HTR-8/SVneo (cell line): ENCODE data around the gene ISLR.

Source experiments
- DNase-seq: peaks from one replicate; pipeline ENCODE4 v3.0.0; 2011; ENCODE audit warnings: low spot score, mixed read lengths; ENCODE audit not compliant: insufficient read length
- FAIRE-seq: peaks from 2 replicates; lab custom pipeline; 2011; peaks lifted over from hg19 to GRCh38; lab: Jason Lieb, UNC

The ISLR gene

DNA sequence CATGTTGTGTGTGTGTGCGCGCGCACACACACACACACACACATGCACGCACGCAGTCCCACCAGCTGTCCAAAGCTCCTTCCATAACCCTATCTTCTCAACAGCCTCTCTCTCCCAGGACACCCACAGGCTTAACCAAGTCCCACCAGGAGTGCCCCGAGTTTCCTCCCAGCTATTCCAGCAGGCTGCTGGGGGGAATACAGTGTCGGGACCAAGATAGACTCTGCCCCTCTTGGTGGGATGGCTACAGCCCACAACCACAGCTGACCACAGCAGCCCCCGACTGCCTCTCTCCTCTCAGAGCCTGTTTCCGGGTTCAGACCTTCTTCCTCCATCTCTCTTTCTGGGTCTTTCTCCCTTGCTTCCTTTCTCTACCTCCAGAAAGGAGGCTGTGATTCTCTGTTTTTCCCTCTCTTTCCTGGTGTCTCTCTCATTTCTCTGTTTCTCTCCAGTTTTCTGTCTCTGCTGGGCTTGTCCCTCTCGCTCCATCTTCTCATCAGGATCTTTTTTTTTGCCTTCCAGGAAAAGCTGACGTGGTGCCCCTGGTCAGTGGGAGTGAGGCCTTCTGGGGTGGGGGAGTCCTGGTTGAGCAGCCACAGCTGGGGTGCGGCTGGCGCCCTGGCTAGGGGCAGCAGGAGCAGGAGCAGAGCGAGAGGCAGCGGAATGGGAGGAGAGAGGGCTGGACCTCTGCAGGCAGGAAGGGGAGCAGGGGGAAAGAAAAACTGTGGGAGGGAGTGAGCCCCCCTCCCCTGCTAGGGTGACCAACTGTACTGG, 3.3 kb upstream of the ISLR start:
- FAIRE-seq (no peak), DNase-seq (no peak)

DNA sequence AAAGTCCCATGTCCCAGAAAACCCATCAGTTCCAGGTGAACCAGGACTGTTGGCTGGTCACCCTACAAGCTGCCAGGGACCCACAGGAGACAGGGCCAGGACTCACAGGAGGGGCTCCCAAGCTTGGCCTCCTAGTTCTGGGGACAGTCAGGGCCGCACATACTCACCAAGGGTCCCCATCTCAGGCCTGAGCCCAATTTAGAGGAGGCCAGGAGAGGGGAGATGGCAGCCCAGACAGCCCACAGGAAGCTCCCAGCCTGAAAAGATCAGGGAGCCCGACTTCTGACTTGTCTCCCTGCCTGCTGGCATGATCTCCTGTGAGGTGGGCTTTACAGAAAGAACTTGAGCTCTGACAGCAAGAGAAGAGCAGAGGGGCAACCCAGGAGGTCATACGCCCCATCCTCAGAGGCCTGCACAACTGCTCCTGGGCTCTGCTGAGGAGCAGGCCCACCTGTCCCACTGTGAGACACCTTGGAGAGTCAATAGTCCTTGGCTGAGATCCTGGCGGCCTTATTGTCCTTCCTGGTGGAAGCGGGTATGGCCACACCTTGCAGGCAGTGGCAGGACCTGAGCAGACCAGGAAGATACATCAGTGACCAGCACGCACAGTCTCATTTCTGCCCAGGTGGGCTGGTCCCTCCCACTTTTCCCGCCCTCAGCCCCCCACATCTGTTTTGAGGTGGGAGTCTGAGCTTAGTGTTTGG, 2.5 kb upstream of the ISLR start:
- no peak for DNase-seq
- FAIRE-seq = no peak

DNA sequence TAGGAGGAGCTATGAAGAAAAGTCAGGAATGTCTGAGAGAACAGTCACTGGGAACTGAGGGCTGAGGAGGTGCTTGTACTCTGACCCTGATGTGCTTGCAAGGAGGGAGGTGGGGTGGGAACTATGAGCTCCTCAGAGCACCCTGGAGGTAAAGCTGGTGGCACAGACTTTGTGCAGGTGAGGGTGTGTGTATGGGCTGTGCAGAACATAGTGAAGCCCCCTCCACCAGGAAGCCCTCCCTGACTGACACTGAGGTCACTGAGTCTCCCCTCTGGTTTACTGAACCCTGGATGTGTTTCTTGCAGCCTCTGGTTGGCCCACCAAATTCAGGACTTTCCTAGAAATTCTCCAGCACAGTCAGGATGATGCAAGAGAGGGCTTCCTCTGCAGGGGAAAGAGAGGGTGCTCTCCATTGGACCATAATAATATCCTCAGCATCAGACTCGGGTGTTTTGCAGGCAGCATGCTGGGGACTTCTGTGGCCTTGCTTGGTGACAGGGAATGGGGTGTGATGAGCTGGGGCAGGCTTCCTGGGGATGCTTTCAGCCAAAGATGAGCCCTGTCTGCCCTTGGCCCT, 1.5 kb upstream of the ISLR start:
- FAIRE-seq (no peak), DNase-seq (no peak)

DNA sequence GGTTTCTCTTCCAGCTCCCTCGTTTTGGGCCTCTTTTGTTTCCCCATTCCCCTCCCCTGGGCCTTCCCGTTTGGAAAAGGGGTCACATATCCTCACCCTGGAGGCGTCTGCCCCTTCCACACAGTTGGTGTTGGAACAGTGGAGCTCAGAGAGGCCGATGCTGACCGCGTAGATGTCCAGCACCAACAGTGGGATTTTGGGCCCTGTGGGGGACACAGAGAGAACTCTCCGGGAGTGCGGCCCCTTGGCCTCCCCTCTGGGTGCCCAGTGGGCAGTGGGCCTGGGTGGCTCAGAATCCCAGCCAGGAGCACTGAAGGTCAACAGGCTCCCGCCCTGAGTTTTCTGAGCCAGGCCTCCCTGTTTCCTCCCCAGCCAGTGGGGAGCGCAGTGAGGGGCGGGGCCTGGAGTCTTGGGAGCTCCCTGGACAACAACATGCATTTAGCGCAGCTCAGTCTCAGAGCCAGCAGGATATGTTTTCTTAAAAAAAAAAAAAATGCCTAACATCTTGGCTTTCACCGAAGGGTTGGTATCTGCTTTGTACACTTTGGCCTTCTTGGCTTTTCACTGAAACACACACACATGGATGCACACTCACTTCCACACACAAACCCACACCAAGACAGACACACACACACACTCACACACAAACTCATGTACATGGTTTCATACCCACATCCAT, 670 bp upstream of the ISLR start:
- no peak for FAIRE-seq
- no peak for DNase-seq

DNA sequence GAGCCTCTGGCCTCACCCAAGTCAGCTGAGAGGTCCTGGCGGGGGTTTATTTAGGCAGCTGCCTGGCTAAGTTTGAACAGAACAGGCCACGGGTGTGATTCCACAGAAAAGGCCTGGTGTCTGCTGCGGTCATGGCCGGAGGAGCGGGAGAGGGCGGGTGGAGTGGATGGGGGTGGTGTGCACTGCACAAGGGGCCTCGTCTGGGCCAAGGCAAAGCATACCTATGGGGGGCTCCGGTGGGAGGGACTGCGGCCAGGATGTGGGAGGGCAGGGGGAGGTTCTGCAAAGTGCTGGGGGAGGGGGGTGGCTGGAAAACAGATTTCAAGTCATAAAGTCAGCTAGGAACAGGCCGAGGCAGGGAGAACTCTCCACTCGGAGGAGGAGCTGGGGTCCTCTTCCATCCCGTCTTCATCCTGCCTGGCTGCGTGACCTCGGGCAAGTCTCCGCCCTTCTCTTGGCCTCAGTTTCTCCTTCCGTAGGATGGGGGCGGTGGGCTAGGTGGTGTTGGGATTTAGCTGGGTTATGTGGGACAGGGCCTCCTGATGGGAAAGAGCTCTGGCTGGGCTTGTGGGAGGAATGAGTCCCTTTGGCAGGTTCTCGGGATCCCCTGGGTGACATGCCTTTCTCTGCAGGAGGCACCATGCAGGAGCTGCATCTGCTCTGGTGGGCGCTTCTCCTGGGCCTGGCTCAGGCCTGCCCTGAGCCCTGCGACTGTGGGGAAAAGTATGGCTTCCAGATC, 878 bp downstream of the ISLR start:
- no peak for FAIRE-seq
- no peak for DNase-seq

DNA sequence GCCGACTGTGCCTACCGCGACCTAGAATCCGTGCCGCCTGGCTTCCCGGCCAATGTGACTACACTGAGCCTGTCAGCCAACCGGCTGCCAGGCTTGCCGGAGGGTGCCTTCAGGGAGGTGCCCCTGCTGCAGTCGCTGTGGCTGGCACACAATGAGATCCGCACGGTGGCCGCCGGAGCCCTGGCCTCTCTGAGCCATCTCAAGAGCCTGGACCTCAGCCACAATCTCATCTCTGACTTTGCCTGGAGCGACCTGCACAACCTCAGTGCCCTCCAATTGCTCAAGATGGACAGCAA, 1.4 kb downstream of the ISLR start:
- DNase-seq (no peak), FAIRE-seq (no peak)

DNA sequence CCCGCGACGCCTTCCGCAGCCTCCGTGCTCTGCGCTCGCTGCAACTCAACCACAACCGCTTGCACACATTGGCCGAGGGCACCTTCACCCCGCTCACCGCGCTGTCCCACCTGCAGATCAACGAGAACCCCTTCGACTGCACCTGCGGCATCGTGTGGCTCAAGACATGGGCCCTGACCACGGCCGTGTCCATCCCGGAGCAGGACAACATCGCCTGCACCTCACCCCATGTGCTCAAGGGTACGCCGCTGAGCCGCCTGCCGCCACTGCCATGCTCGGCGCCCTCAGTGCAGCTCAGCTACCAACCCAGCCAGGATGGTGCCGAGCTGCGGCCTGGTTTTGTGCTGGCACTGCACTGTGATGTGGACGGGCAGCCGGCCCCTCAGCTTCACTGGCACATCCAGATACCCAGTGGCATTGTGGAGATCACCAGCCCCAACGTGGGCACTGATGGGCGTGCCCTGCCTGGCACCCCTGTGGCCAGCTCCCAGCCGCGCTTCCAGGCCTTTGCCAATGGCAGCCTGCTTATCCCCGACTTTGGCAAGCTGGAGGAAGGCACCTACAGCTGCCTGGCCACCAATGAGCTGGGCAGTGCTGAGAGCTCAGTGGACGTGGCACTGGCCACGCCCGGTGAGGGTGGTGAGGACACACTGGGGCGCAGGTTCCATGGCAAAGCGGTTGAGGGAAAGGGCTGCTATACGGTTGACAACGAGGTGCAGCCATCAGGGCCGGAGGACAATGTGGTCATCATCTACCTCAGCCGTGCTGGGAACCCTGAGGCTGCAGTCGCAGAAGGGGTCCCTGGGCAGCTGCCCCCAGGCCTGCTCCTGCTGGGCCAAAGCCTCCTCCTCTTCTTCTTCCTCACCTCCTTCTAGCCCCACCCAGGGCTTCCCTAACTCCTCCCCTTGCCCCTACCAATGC, 2.0 kb downstream of the ISLR start:
- DNase-seq (no peak), FAIRE-seq (no peak)

DNA sequence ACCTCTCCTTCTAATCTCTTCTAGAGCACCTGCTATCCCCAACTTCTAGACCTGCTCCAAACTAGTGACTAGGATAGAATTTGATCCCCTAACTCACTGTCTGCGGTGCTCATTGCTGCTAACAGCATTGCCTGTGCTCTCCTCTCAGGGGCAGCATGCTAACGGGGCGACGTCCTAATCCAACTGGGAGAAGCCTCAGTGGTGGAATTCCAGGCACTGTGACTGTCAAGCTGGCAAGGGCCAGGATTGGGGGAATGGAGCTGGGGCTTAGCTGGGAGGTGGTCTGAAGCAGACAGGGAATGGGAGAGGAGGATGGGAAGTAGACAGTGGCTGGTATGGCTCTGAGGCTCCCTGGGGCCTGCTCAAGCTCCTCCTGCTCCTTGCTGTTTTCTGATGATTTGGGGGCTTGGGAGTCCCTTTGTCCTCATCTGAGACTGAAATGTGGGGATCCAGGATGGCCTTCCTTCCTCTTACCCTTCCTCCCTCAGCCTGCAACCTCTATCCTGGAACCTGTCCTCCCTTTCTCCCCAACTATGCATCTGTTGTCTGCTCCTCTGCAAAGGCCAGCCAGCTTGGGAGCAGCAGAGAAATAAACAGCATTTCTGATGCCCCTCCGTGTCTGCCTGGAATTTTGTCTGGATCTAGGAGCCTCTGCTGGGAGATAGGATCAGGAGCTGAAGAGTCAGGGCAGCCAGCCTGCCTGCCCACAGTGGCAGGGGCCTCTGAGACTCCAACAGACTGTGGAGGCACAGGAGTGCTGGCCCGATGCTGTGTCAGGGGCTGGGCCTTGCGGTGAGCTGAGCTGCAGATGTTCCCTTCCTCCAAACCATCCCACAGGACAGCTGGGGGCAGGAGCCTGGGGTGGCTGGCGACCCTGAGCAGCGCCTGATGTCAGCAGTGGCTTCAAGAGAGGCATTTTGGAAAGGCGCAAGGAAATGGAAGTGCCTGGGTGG, 3.0 kb downstream of the ISLR start:
- DNase-seq = no peak
- FAIRE-seq = no peak

DNA sequence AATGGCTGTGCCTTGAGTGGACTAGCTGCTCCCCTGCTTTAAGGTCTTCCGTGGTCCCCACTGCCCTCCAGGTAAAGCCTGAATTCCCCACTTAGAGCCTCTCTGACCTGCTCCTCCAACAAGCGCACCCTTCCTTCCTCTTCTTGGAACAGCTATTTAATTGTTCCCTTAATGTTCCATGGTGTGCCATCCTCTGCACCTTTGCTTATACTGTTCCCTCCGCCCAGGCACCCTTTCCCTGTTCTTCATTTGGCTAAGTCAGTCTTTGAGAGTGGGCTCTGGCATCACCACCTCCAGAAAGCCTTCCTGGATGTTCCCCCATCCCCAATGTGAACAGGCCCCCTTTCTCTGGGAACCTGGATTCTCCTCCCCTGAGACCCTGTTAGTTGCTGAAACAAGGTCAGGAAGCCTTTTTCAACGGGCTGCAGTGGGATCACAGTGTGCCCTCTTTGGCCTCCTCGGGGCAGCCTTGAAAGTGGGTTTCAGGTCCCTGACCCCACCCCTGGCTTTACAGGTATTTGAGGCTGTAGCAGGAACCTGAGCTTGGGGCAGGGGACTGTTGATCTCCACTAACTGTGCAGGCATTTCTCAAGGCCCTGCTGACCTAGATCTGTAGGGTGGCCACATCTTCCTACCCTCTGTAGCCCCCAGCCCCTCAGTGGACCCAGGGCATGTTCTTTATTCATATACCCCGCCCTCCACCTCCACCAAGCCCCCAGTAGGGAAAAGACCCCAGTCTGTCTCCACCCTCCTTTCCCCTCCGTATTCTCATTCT, 5.0 kb downstream of the ISLR start:
- DNase-seq = no peak
- no peak for FAIRE-seq

DNA sequence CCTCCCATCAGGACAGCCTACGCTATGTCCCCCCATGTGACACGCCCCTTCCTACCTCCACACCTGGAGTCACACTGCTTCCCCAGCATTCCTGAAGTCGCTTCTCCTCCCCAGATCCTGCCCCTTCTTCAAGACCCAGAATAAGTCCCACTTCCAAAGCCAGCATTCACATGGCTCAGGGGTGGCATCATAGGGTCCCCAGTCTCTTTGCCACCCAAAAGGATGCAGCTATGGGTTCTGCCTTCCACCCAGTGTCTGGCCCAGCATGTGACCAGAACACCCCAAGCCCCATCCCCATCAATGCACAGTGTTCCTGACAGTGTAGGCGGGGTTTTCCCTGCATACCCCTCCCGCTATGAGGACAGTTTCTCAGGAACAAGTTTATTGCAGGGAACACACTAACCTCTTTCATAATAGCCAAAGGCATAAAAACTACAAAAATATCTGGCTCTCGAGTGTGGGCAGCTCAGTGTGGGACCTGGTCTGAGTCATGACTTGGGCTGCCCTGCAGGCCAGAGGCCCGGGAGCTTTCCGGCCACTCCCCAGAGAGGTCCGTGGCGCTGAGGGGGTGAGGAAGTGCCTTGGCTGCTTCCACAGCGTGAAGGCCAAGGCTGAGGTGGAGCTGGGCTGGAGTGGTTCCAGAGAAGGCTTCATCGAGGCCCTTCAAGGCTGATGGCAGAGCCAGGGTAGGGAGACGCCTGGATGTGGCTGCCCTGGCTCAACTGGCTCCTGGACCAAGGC, 5.8 kb downstream of the ISLR start:
- FAIRE-seq = peak; percentile 60

DNA sequence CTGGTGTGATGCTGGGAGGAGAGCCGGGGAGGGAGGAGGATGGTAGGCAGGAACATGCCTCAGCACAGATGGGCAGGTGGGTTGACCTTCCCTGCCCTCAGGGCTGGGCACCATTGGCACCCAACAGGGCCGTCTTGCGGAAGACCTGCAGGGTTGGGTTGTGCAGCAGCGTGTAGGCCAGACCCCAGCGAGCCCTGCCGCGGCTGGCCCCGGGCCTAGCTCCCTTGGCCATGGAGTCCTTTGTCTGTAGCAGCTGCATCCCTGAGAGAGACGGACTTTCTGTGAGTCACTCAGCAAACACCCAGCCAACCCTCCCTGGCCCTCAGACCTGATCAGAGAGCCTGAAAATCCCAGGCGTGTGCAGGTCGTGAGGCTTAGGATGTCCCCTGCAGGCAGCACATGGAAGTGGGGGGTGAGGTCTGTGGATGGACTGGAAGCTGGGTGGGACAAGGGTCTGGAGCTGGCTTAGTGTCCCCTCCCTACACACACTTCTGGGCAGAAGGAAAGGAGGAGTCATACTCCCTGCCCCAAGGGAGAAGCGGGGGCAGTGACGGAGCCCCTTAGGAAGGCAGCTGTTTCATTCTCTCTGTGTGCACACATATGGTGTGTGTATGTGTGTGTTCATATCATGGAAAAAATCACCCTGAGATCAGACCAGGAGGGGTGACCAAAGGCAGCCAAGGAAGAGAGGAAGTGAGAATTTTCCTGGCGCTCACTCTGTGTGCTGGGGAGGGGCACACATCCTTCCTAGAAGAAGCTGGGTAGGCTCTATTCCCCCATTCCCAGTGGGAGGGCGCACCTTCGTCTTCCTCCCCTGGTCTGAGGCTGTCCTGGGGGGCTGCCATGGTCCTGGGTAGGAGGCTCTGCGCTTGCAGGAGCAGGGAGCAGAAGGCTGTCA, 6.7 kb downstream of the ISLR start:
- no peak for DNase-seq
- FAIRE-seq = no peak

More for the DNA sequence above, 5.8 kb downstream of the ISLR start:
- DNase-seq = peak; percentile 81

DNA sequence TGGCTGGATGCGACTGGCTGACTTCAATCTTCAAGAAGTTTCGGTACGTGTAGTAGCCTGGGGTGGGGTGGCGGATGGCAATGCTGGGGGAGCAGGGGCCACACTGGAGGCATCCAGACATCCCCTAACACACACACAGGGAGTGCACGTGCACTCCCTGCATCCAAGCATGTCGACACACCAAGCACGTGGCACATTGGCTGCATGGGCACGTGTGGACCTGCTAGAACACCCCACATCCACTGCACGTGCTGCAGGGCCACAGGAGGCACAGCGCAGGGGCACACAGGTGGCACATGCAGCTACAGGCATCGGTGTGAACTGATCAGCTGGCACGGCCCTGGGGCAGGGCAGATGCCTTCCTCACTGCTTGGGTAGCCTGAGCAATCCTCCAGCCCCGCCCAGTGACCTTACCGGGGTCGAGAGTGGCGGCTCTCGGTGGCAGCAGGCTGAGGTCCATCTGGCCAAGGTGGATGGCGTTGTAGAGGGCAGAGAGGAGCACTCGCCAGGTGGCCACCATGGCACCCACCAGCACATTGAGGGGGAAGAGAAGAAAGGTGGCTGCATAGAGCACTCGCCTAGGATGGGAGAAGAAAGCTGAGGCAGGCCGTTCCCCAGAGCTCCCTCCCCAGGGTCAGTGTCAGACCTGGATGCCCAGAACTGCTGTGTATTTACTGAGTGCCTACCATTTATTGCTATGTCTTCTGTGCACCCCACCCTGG, 7.5 kb downstream of the ISLR start:
- DNase-seq (no peak), FAIRE-seq (no peak)

DNA sequence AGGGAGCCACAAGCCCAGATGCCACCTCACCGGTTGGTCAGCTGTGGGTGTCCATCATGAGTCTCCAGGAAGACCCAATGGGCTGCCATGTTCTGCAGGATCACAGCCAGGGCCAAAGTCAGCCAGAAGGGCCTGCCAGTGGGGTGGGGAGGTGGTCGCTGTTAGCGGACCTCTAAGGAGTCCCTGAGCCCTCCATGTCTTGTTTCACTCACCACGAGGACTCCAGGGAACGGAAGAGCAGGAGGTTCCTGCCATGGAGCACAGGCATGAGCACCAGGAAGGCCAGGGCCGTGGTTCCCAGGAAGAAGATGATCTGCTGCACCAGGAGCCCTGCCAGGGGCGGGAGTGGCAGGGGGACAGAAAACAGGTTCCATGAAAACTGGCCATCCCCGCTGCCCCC, 8.6 kb downstream of the ISLR start:
- FAIRE-seq = no peak
- DNase-seq = no peak

DNA sequence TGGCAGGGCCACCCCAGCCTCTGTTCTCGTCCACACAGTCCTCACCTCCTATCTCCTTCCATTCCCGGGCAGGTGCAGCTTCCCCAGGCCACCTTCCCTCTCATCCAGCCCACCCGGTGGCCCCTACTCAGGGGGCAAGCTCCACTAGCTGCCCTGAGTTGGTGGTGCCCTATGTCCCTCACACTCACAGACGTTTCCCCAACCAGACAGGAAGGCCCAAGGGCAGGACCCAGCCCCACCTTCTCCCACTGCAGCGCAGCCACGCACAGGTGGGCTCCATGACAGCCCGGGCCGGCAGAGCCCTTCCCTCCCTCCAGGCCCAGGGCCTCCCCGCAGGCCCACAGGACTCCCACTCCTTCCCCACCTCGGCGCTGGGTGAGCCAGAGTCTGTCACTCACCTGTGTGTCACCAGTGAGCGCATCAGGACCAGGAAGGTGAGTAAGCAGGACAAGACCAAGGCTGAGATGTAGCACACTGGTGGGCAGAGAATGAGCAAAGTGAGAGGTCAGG, 11.1 kb downstream of the ISLR start:
- no peak for FAIRE-seq
- no peak for DNase-seq

DNA sequence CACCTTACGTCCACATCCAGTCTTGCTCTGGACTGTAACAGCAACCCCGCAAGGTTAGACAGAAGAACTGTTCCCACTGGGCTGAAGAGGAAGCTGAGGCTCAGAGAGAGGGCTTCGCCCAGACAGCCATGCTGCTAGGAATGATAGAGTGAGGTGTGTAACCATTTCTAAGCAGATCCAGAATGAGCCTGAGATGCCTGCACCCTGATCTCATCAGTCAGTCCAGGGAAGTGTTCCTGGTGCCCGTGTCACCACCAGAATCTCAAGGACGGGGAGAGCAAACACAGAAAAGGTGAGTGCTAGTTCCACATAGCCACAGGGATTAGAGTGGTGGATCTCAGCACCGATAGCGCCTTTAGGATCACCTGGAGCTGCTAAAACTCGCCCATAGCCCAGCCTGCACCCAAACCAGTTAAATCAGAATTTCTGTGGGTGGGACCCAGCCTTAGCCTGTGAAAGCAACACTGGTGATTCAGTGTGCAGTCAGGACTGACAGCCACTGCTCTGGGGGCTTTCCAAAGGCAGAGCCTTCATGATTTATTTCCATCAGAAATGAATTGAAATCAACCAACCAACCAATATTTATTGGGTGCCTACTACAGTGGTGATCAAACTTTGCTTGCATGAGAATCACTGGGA, 12.3 kb downstream of the ISLR start:
- FAIRE-seq (no peak), DNase-seq (no peak)
